ENCODE results near the gene SERTM1.

- TF ChIP-seq POLR2A (IDR thresholded peaks at IDR 0.05; ENCODE audit: low read depth, low read length): no peak
- no peak for TF ChIP-seq POLR2AphosphoS5 (IDR thresholded peaks at IDR 0.05; ENCODE audit: low read depth, low read length)
Observed at GRCh38 chr13:36713887-36714286, 40.1 kb downstream of the SERTM1 start.

Data from GM12892 (cell line).